Measurements from ENCODE around the gene WIPI1.
"Not testable (repeated sequence)": the region's sequence is repeated elsewhere in the genome, so short reads cannot be mapped to it uniquely, and the experiment has no call there.

The WIPI1 gene

GRCh38 chr17:68384471-68384870 is 72.8 kb downstream of the WIPI1 start:
- no peak for DNase-seq (ENCODE audit: low spot score)

- peak; percentile 89 for DNase-seq (ENCODE audit: low spot score)
Observed at GRCh38 chr17:68383443-68384321, 73.6 kb downstream of the WIPI1 start.

- no peak for DNase-seq (ENCODE audit: low spot score)
Observed at GRCh38 chr17:68383120-68383442, 74.2 kb downstream of the WIPI1 start.

GRCh38 chr17:68382582-68383085 is 74.7 kb downstream of the WIPI1 start:
- DNase-seq (ENCODE audit: low spot score), result no peak

- peak; percentile 86 for DNase-seq (ENCODE audit: low spot score)
Observed at GRCh38 chr17:68381076-68381900, 76.0 kb downstream of the WIPI1 start.

- no peak for DNase-seq (ENCODE audit: low spot score)
Observed at GRCh38 chr17:68379692-68380677, 77.3 kb downstream of the WIPI1 start.

GRCh38 chr17:68379177-68379510 is 78.2 kb downstream of the WIPI1 start:
- DNase-seq (ENCODE audit: low spot score), result no peak

- peak; percentile 85 for DNase-seq (ENCODE audit: low spot score)
Observed at GRCh38 chr17:68378268-68379176, 78.8 kb downstream of the WIPI1 start.

GRCh38 chr17:68377771-68378267 is 79.5 kb downstream of the WIPI1 start:
- no peak for DNase-seq (ENCODE audit: low spot score)

GRCh38 chr17:68376178-68376577 is 81.1 kb downstream of the WIPI1 start:
- DNase-seq (ENCODE audit: low spot score), result not testable (repeated sequence)

- no peak for DNase-seq (ENCODE audit: low spot score)
Observed at GRCh38 chr17:68375566-68375965, 81.7 kb downstream of the WIPI1 start.
